ENCODE results near the gene LY9.
"Not testable (repeated sequence)": the region's sequence is repeated elsewhere in the genome, so short reads cannot be mapped to it uniquely, and the experiment has no call there.

The LY9 gene

GRCh38 chr1:160772331-160772730 lies 23.6 kb upstream of the LY9 start:
- FAIRE-seq: peak; percentile 49
- no peak for DNase-seq (ENCODE audit: extremely low spot score, insufficient read length, low read depth)

- peak; percentile 82 for FAIRE-seq
- DNase-seq (ENCODE audit: extremely low spot score, insufficient read length, low read depth): no peak
These were observed 22.9 kb upstream of the LY9 start for GRCh38 chr1:160773093-160773492.

- FAIRE-seq (peak; percentile 21), DNase-seq (ENCODE audit: extremely low spot score, insufficient read length, low read depth) (no peak)
These were observed 20.9 kb upstream of the LY9 start for GRCh38 chr1:160774886-160775719.

GRCh38 chr1:160776178-160776577 lies 19.8 kb upstream of the LY9 start:
- FAIRE-seq (peak; percentile 57), DNase-seq (ENCODE audit: extremely low spot score, insufficient read length, low read depth) (no peak)

- DNase-seq (ENCODE audit: extremely low spot score, insufficient read length, low read depth): no peak
- peak; percentile 84 for FAIRE-seq
These were observed 18.4 kb upstream of the LY9 start for GRCh38 chr1:160777486-160778089.

- no peak for FAIRE-seq
- no peak for DNase-seq (ENCODE audit: extremely low spot score, insufficient read length, low read depth)
These were observed 17.0 kb upstream of the LY9 start for GRCh38 chr1:160778976-160779375.

- FAIRE-seq (peak; percentile 36), DNase-seq (ENCODE audit: extremely low spot score, insufficient read length, low read depth) (no peak)
These were observed 16.2 kb upstream of the LY9 start for GRCh38 chr1:160779626-160780397.

- FAIRE-seq (no peak), DNase-seq (ENCODE audit: extremely low spot score, insufficient read length, low read depth) (no peak)
These were observed 15.6 kb upstream of the LY9 start for GRCh38 chr1:160780398-160780755.

- no peak for DNase-seq (ENCODE audit: extremely low spot score, insufficient read length, low read depth)
- FAIRE-seq: no peak
These were observed 14.7 kb upstream of the LY9 start for GRCh38 chr1:160781186-160781766.

- FAIRE-seq (peak; percentile 98), DNase-seq (ENCODE audit: extremely low spot score, insufficient read length, low read depth) (peak; percentile 50)
These were observed 13.9 kb upstream of the LY9 start for GRCh38 chr1:160781914-160782689.

GRCh38 chr1:160782988-160783765 lies 12.8 kb upstream of the LY9 start:
- FAIRE-seq: not testable (repeated sequence)

GRCh38 chr1:160789051-160789701 lies 6.8 kb upstream of the LY9 start:
- FAIRE-seq: peak; percentile 67
- DNase-seq (ENCODE audit: extremely low spot score, insufficient read length, low read depth): no peak

More at GRCh38 chr1:160782988-160783765, 12.8 kb upstream of the LY9 start:
- DNase-seq (ENCODE audit: extremely low spot score, insufficient read length, low read depth): not testable (repeated sequence)

- DNase-seq (ENCODE audit: extremely low spot score, insufficient read length, low read depth) (no peak), FAIRE-seq (peak; percentile 97)
These were observed 6.0 kb upstream of the LY9 start for GRCh38 chr1:160789702-160790611.

GRCh38 chr1:160794376-160794775 lies 1.6 kb upstream of the LY9 start:
- no peak for FAIRE-seq
- DNase-seq (ENCODE audit: extremely low spot score, insufficient read length, low read depth): no peak

- FAIRE-seq: peak; percentile 93
- no peak for DNase-seq (ENCODE audit: extremely low spot score, insufficient read length, low read depth)
These were observed 1.3 kb downstream of the LY9 start for GRCh38 chr1:160797271-160797709.

GRCh38 chr1:160797861-160798273 lies 1.9 kb downstream of the LY9 start:
- no peak for DNase-seq (ENCODE audit: extremely low spot score, insufficient read length, low read depth)
- FAIRE-seq: peak; percentile 71

GRCh38 chr1:160798439-160798838 lies 2.5 kb downstream of the LY9 start:
- FAIRE-seq (no peak), DNase-seq (ENCODE audit: extremely low spot score, insufficient read length, low read depth) (no peak)
